Measurements from ENCODE around the gene FN3K.

Gene FN3K

GRCh38 chr17:82754297-82755208, 19.1 kb downstream of the FN3K start:
- H3K9me3 ChIP-seq = no peaks in the 10 kb centered on the region
- H3K36me3 ChIP-seq = peaks cover 0 to 15% (median 5%) of the 10 kb centered on the region in 3 donors
- intact Hi-C loops (cut with DNase I; ENCODE audit: low total_unique reads) = loop anchor here (5.0 kb wide), 2 partner anchors 57 to 107 kb away; partner anchors contain the start of genes RAB40B and WDR45B
- peaks cover 0 to 25% (median 17%) of the 10 kb centered on the region in 4 donors for H3K4me1 ChIP-seq
- no peaks in the 10 kb centered on the region for H3K27me3 ChIP-seq
- no peak for DNase-seq
- H3K4me3 ChIP-seq = no peak overlapping the region
- no peak overlapping the region for H3K27ac ChIP-seq
- no peak for TF ChIP-seq CTCF (IDR thresholded peaks at IDR 0.05)

GRCh38 chr17:82756166-82756565, 20.8 kb downstream of the FN3K start:
- intact Hi-C loops (cut with DNase I; ENCODE audit: low total_unique reads) = no loop called here
- TF ChIP-seq CTCF (IDR thresholded peaks at IDR 0.05) = no peak

GRCh38 chr17:82765371-82765770, 30.0 kb downstream of the FN3K start:
- Histone ChIP-seq H3K4me1 (no peaks in the 10 kb centered on the region), H3K4me3 (no peak overlapping the region), H3K36me3 (peaks cover 19 to 56% (median 33%) of the 10 kb centered on the region in 3 donors), H3K27me3 (no peaks in the 10 kb centered on the region), H3K27ac (no peak overlapping the region), H3K9me3 (no peaks in the 10 kb centered on the region)
- intact Hi-C loops (cut with DNase I; ENCODE audit: low total_unique reads) = no loop called here
- TF ChIP-seq CTCF (IDR thresholded peaks at IDR 0.05) = no peak
- no peak for DNase-seq

More at GRCh38 chr17:82756166-82756565, 20.8 kb downstream of the FN3K start:
- H3K4me3 ChIP-seq = no peak overlapping the region
- no peak for DNase-seq
- peaks cover 3 to 20% (median 5%) of the 10 kb centered on the region in 3 donors for H3K36me3 ChIP-seq
- H3K27me3 ChIP-seq = no peaks in the 10 kb centered on the region
- H3K4me1 ChIP-seq = peaks cover 0 to 25% (median 17%) of the 10 kb centered on the region in 4 donors
- no peak overlapping the region for H3K27ac ChIP-seq
- no peaks in the 10 kb centered on the region for H3K9me3 ChIP-seq

- peak; percentile 12 to 37 for TF ChIP-seq CTCF (IDR thresholded peaks at IDR 0.05)
- Histone ChIP-seq H3K4me1 (no peaks in the 10 kb centered on the region), H3K27ac (no peak overlapping the region), H3K36me3 (peaks cover 21 to 71% (median 33%) of the 10 kb centered on the region in 3 donors), H3K9me3 (no peaks in the 10 kb centered on the region), H3K4me3 (no peak overlapping the region), H3K27me3 (no peaks in the 10 kb centered on the region)
- DNase-seq = no peak
- intact Hi-C loops (cut with DNase I; ENCODE audit: low total_unique reads) = no loop called here
These were observed 31.8 kb downstream of the FN3K start for GRCh38 chr17:82767041-82767754.

- H3K27me3 ChIP-seq = no peaks in the 10 kb centered on the region
- no peaks in the 10 kb centered on the region for H3K9me3 ChIP-seq
- intact Hi-C loops (cut with DNase I; ENCODE audit: low total_unique reads) = no loop called here
- H3K4me3 ChIP-seq = no peak overlapping the region
- peaks cover 16 to 81% (median 39%) of the 10 kb centered on the region in 3 donors for H3K36me3 ChIP-seq
- no peak for DNase-seq
- no peak overlapping the region for H3K27ac ChIP-seq
- no peak for TF ChIP-seq CTCF (IDR thresholded peaks at IDR 0.05)
- no peaks in the 10 kb centered on the region for H3K4me1 ChIP-seq
These were observed 33.6 kb downstream of the FN3K start for GRCh38 chr17:82769041-82769440.
